Left lung (tissue), 10 donors: ENCODE measurements around the gene ZMYND19. TPM values are rescaled to one million over a fixed set of nuclear protein-coding genes. Genes with fewer than 3 reads are reported as not detected.
A peak's percentile ranks its signal among the peaks of the same experiment; 100 is the strongest.
"Not testable (repeated sequence)": the region's sequence is repeated elsewhere in the genome, so short reads cannot be mapped to it uniquely, and the experiment has no call there.

ENCODE experiments used
- ATAC-seq: fragments of 200-7000 bp; cut with Tn5 transposase; one replicate; pipeline ENCODE4 v1.9.1; 2020; ENCODE audit warnings: moderate library complexity
- DNase-seq, 4 donors: peaks; one replicate each; pipeline ENCODE4 v3.0.0-alpha.2; 2013 to 2020
- H3K27ac ChIP-seq, 2 donors: fragments of 200-600 bp; sonication (generic) in 1 of 2; one replicate each; pipeline versions ENCODE4 v1.5.0 to v1.8.0; 2020 to 2021
- H3K27me3 ChIP-seq, 2 donors: fragments of 200-600 bp; sonication (generic) in 1 of 2; one replicate each; pipeline versions ENCODE4 v1.5.0 to v1.8.0; 2020 to 2021
- H3K36me3 ChIP-seq, 2 donors: fragments of 200-600 bp; sonication (generic) in 1 of 2; one replicate each; pipeline versions ENCODE4 v1.5.0 to v1.8.0; 2020 to 2021
- H3K4me1 ChIP-seq, 2 donors: fragments of 200-600 bp; one replicate each; pipeline ENCODE4 v1.8.0; 2021
- H3K4me3 ChIP-seq, 2 donors: fragments of 200-600 bp; sonication (generic) in 1 of 2; one replicate each; pipeline versions ENCODE4 v1.5.0 to v1.8.0; 2020 to 2021; ENCODE audit warnings: mild to moderate bottlenecking in 1 of 2
- H3K9me3 ChIP-seq, 2 donors: fragments of 200-600 bp; sonication (generic) in 1 of 2; one replicate each; pipeline versions ENCODE4 v1.5.0 to v1.8.0; 2020 to 2021
- intact Hi-C, 2 donors: fragments of 100-400 bp; cut with DNase I; formaldehyde crosslinking; loops; one replicate each; pipeline versions ENCODE4 v1.11.2 to v1.14.2; 2022
- polyA plus RNA-seq, 6 donors: library from polyadenylated mRNA; unstranded; fragments of 120-200 nt; gene quantifications; one replicate each; pipeline ENCODE4 v1.2.1, GENCODE V29; 2013; ENCODE audit not compliant: insufficient read length in 6 of 6
- total RNA-seq, 2 donors: library from RNA; stranded (reverse); fragmentation: NEBNext Ultra II Directional; extraction: Animal tissue kit (Norgen Biotek cat#: 25700); gene quantifications; one replicate each; pipeline ENCODE4 v1.2.1, GENCODE V29; 2021
- TF ChIP-seq, protein P1 (sequence below), 2 donors: fragments of 200-600 bp; sonication (generic) in 1 of 2; IDR thresholded peaks; one replicate each; pipeline versions ENCODE4 v1.5.0 to v1.8.0; 2021; ENCODE audit warnings: antibody characterized with exemption in 2 of 2
- donor health status: DM: no; HTN: yes; CAD: no.
- donor health status: DM: no; HTN: no; CAD: no.

ZMYND19 gene
- total and polyA plus RNA-seq, 8 donors = 15.3 to 30.5 (median 21.5) TPM

GRCh38 chr9:137556069-137556838, 34.1 kb downstream of the ZMYND19 start:
- Histone ChIP-seq H3K4me3 (no peak overlapping the region), H3K4me1 (peaks cover 0 to 9% of the 10 kb centered on the region in 2 donors), H3K36me3 (peaks cover 0 to 62% of the 10 kb centered on the region in 2 donors), H3K27me3 (no peaks in the 10 kb centered on the region), H3K9me3 (no peaks in the 10 kb centered on the region), H3K27ac (no peak overlapping the region)
- intact Hi-C loops = no loop called here
- ATAC-seq (no peak), DNase-seq (peak in 1 of 4 donors; percentile 8)
- TF ChIP-seq, protein P1, sequence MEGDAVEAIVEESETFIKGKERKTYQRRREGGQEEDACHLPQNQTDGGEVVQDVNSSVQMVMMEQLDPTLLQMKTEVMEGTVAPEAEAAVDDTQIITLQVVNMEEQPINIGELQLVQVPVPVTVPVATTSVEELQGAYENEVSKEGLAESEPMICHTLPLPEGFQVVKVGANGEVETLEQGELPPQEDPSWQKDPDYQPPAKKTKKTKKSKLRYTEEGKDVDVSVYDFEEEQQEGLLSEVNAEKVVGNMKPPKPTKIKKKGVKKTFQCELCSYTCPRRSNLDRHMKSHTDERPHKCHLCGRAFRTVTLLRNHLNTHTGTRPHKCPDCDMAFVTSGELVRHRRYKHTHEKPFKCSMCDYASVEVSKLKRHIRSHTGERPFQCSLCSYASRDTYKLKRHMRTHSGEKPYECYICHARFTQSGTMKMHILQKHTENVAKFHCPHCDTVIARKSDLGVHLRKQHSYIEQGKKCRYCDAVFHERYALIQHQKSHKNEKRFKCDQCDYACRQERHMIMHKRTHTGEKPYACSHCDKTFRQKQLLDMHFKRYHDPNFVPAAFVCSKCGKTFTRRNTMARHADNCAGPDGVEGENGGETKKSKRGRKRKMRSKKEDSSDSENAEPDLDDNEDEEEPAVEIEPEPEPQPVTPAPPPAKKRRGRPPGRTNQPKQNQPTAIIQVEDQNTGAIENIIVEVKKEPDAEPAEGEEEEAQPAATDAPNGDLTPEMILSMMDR (IDR thresholded peaks at IDR 0.05) = no peak

DNA sequence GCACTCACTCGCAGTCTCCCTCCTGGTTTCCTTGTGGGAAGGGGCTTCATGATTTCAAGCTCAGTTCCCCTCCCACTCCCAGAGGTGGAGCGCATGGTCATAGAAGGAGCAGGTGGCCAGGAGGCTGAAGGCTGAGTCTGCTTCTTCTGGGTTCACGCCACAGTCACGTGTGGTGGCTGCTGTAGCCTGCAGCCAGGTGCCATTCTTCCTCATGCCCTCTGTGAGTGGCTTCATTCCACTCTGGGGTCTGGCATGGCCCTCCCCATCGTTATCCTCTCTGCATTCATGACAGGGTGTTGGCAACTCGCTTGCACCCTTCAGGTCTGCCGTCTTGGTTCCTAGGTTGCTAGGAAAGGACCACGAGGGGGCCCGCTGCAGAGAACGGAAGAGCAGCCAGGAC, 35.1 kb downstream of the ZMYND19 start:
- TF ChIP-seq, protein P1 (IDR thresholded peaks at IDR 0.05) = no peak
- Histone ChIP-seq H3K27ac (no peak overlapping the region), H3K4me3 (no peak overlapping the region), H3K4me1 (peaks cover 0 to 11% of the 10 kb centered on the region in 2 donors), H3K36me3 (peaks cover 0 to 56% of the 10 kb centered on the region in 2 donors), H3K27me3 (no peaks in the 10 kb centered on the region), H3K9me3 (no peaks in the 10 kb centered on the region)
- DNase-seq (no peak), ATAC-seq (no peak)
- intact Hi-C loops = no loop called here

- no peak overlapping the region for H3K4me3 ChIP-seq
- no peaks in the 10 kb centered on the region for H3K9me3 ChIP-seq
- H3K36me3 ChIP-seq = peaks cover 0 to 48% of the 10 kb centered on the region in 2 donors
- no peaks in the 10 kb centered on the region for H3K27me3 ChIP-seq
- no peak for ATAC-seq
- intact Hi-C loops = no loop called here
- H3K27ac ChIP-seq = no peak overlapping the region
- H3K4me1 ChIP-seq = peaks cover 0 to 18% of the 10 kb centered on the region in 2 donors
- TF ChIP-seq, protein P1 (IDR thresholded peaks at IDR 0.05) = no peak
- no peak for DNase-seq
Observed at GRCh38 chr9:137554349-137554748, 36.0 kb downstream of the ZMYND19 start.

- H3K4me3 ChIP-seq, H3K27ac ChIP-seq, DNase-seq, intact Hi-C loops, H3K9me3 ChIP-seq, ATAC-seq, H3K27me3 ChIP-seq: not testable (repeated sequence)
- Histone ChIP-seq H3K4me1 (peaks cover 0 to 18% of the 10 kb centered on the region in 2 donors), H3K36me3 (peaks cover 0 to 43% of the 10 kb centered on the region in 2 donors)
Observed at GRCh38 chr9:137553654-137554053, 36.7 kb downstream of the ZMYND19 start.

GRCh38 chr9:137552022-137552768, 38.1 kb downstream of the ZMYND19 start:
- DNase-seq (peak in 1 of 4 donors; percentile 44), ATAC-seq (peak; percentile 19)
- Histone ChIP-seq H3K27me3 (no peaks in the 10 kb centered on the region), H3K4me1 (peaks cover 0 to 18% of the 10 kb centered on the region in 2 donors), H3K27ac (peak overlapping the region; percentile 63 to 84), H3K9me3 (no peaks in the 10 kb centered on the region), H3K36me3 (peaks cover 0 to 29% of the 10 kb centered on the region in 2 donors), H3K4me3 (peak overlapping the region; percentile 77 to 86)
- intact Hi-C loops = no loop called here
- TF ChIP-seq, protein P1 (IDR thresholded peaks at IDR 0.05) = no peak
